GM23338 (cell line): ENCODE data around the gene UPK2. TPM values are rescaled to one million over a fixed set of nuclear protein-coding genes. Genes with fewer than 3 reads are reported as not detected.
A peak's percentile ranks its signal among the peaks of the same experiment; 100 is the strongest.

Source experiments
- ATAC-seq: fragments of 200-7000 bp; cut with Tn5 transposase; 3 replicates; pipeline ENCODE4 v1.9.1; 2020
- DNase-seq: peaks from one replicate; pipeline ENCODE4 v3.0.0-alpha.2; 2015; ENCODE audit warnings: low spot score
- H2AFZ ChIP-seq: fragments of 200-600 bp; sonication (generic); 2 replicates; pipeline ENCODE4 v1.8.0; 2016; ENCODE audit warnings: antibody characterized with exemption, mild to moderate bottlenecking, moderate library complexity
- H3F3A ChIP-seq: fragments of 200-600 bp; sonication (generic); replicated peaks from 2 replicates; pipeline ENCODE4 v1.8.0; 2017; ENCODE audit warnings: antibody characterized with exemption, mixed run types, low read depth
- H3K27ac ChIP-seq: fragments of 200-600 bp; sonication (generic); 2 replicates; pipeline ENCODE4 v1.6.1; 2016; ENCODE audit warnings: low read depth
- H3K27me3 ChIP-seq: fragments of 200-600 bp; sonication (generic); 2 replicates; pipeline ENCODE4 v1.8.0; 2016; ENCODE audit warnings: mild to moderate bottlenecking, mixed run types, moderate library complexity; ENCODE audit not compliant: insufficient read depth
- H3K36me3 ChIP-seq: fragments of 200-600 bp; sonication (generic); 2 replicates; pipeline ENCODE4 v1.8.0; 2016; ENCODE audit warnings: mild to moderate bottlenecking; ENCODE audit not compliant: insufficient read depth
- H3K4me1 ChIP-seq: fragments of 200-600 bp; sonication (generic); 2 replicates; pipeline ENCODE4 v1.8.0; 2016; ENCODE audit warnings: mild to moderate bottlenecking, moderate library complexity; ENCODE audit not compliant: insufficient read depth
- H3K4me2 ChIP-seq: fragments of 200-600 bp; sonication (generic); 2 replicates; pipeline ENCODE4 v1.7.1; 2017; ENCODE audit warnings: mixed run types
- H3K4me3 ChIP-seq: fragments of 200-600 bp; sonication (generic); 2 replicates; pipeline ENCODE4 v1.6.1; 2016; ENCODE audit warnings: mixed run types
- H3K79me2 ChIP-seq: fragments of 200-600 bp; sonication (generic); replicated peaks from 2 replicates; pipeline ENCODE4 v1.8.0; 2017; ENCODE audit warnings: mild to moderate bottlenecking; ENCODE audit not compliant: insufficient read depth
- H3K9me2 ChIP-seq: fragments of 200-600 bp; sonication (generic); 2 replicates; pipeline ENCODE4 v1.8.0; 2017; ENCODE audit not compliant: insufficient read depth
- H4K20me1 ChIP-seq: fragments of 200-600 bp; sonication (generic); replicated peaks from 2 replicates; pipeline ENCODE4 v1.8.0; 2017; ENCODE audit warnings: mild to moderate bottlenecking; ENCODE audit not compliant: insufficient read depth
- H3K27ac Mint-ChIP-seq: 2 replicates; pipeline ENCODE4 v1.8.0; 2020; ENCODE audit warnings: inconsistent platforms, mild to moderate bottlenecking, moderate library complexity, mixed read lengths
- H3K27me3 Mint-ChIP-seq: 3 replicates; pipeline ENCODE4 v1.8.0; 2022; ENCODE audit warnings: low read depth, mild to moderate bottlenecking, moderate library complexity, mixed read lengths, inconsistent platforms; ENCODE audit not compliant: insufficient read depth, poor library complexity
- H3K36me3 Mint-ChIP-seq: 3 replicates; pipeline ENCODE4 v1.8.0; 2021; ENCODE audit warnings: low read depth, mild to moderate bottlenecking, inconsistent platforms, moderate library complexity, mixed read lengths
- H3K4me1 Mint-ChIP-seq: 3 replicates; pipeline ENCODE4 v1.8.0; 2020; ENCODE audit warnings: mild to moderate bottlenecking, inconsistent platforms, mixed read lengths
- H3K4me3 Mint-ChIP-seq: 3 replicates; pipeline ENCODE4 v1.8.0; 2021; ENCODE audit warnings: moderate library complexity, mild to moderate bottlenecking, inconsistent platforms, mixed read lengths
- H3K9me3 Mint-ChIP-seq: 3 replicates; pipeline ENCODE4 v1.8.0; 2020; ENCODE audit warnings: moderate library complexity, mild to moderate bottlenecking, inconsistent platforms, mixed read lengths
- CREB1 ChIP-seq: fragments of 250-450 bp; sonication (Bioruptor Pico); IDR thresholded peaks from 2 replicates; pipeline ENCODE4 v1.5.0; 2020; ENCODE audit warnings: low read depth, mild to moderate bottlenecking, moderate library complexity
- CTCF ChIP-seq, 2 experiments: fragments of 200-600 bp in 1 of 2; sonication (generic) in 1 of 2; conservative IDR thresholded peaks; 2 replicates each; pipeline versions ENCODE4 v1.5.1 to v1.6.1; 2016 to 2017; ENCODE audit warnings: antibody characterized with exemption in 2 of 2, low read depth in 2 of 2, mild to moderate bottlenecking in 2 of 2, moderate library complexity in 1 of 2
- ETS1 ChIP-seq: IDR thresholded peaks from 2 replicates; pipeline ENCODE4 v1.6.1; 2016; ENCODE audit warnings: antibody characterized with exemption
- EZH2phosphoT487 ChIP-seq: fragments of 200-600 bp; sonication (generic); IDR thresholded peaks from one replicate; pipeline ENCODE4 v1.8.1; 2018; ENCODE audit warnings: antibody characterized with exemption; ENCODE audit not compliant: unreplicated experiment
- NANOG ChIP-seq: IDR thresholded peaks from 2 replicates; pipeline ENCODE4 v1.6.1; 2016; ENCODE audit warnings: antibody characterized with exemption, borderline replicate concordance
- POLR2AphosphoS5 ChIP-seq: IDR thresholded peaks from 2 replicates; pipeline ENCODE4 v1.6.1; 2016; ENCODE audit warnings: antibody characterized with exemption, low read depth
- ZNF331 ChIP-seq: fragments of 250-450 bp; sonication (Bioruptor Pico); IDR thresholded peaks from 2 replicates; pipeline ENCODE4 v1.5.0; 2020; ENCODE audit warnings: low read depth, mild to moderate bottlenecking, moderate library complexity
- polyA plus RNA-seq: library from polyadenylated mRNA; unstranded; fragments of >200 nt; fragmentation: Nextera tagmentation; extraction: Ambion mirVana; gene quantifications from 2 replicates; pipeline ENCODE4 v1.2.1, GENCODE V29; 2016
- total RNA-seq: library from RNA; depleted of rRNA; stranded (reverse); fragments of >200 nt; shearing (Covaris generic); gene quantifications from 2 replicates; pipeline ENCODE4 v1.2.3, GENCODE V29; 2014

The UPK2 gene
- total and polyA plus RNA-seq, 2 experiments from 2014 or later = 0.74 TPM; not detected in 1

- peak overlapping the region; percentile 97 for H3K4me2 ChIP-seq
- H3K4me3 Mint-ChIP-seq = peak overlapping the region; percentile 94
- peaks cover 13% of the 10 kb centered on the region for H3K27me3 ChIP-seq
- H3K27me3 Mint-ChIP-seq = peaks cover 25% of the 10 kb centered on the region
- H3K27ac Mint-ChIP-seq = peak overlapping the region; percentile 97; the same call in 1 of the 2 replicates
- no peaks in the 10 kb centered on the region for H3K9me2 ChIP-seq
- H3K36me3 Mint-ChIP-seq = peaks cover 3% of the 10 kb centered on the region; the same call in 1 of the 3 replicates
- TF ChIP-seq POLR2AphosphoS5 (0 out of 2 replicates have a peak, but pooled peaks have one; percentile 21), CTCF (conservative IDR thresholded peaks at IDR 0.05; ENCODE audit: low read depth in 2 of 2) (no peak), ZNF331 (no peak), CREB1 (no peak)
- H3F3A ChIP-seq = peaks cover under 1% of the 10 kb centered on the region; the same call in 1 of the 2 replicates
- peaks cover 32% of the 10 kb centered on the region for H3K4me1 ChIP-seq
- DNase-seq (peak; percentile 80), ATAC-seq (peak; percentile 14)
- H3K36me3 ChIP-seq = no peaks in the 10 kb centered on the region
- peaks cover 14% of the 10 kb centered on the region for H3K79me2 ChIP-seq
- H3K9me3 Mint-ChIP-seq = no peaks in the 10 kb centered on the region
- peak overlapping the region; percentile 82; the same call in 1 of the 2 replicates for H3K27ac ChIP-seq
- H2AFZ ChIP-seq = 0 out of 2 replicates have a peak overlapping the region, but pooled peaks have one; percentile 80
- peak overlapping the region; percentile 99 for H3K4me3 ChIP-seq
- H4K20me1 ChIP-seq = peaks cover 7% of the 10 kb centered on the region
- H3K4me1 Mint-ChIP-seq = peaks cover 46% of the 10 kb centered on the region
These were observed 27.1 kb upstream of the UPK2 start for GRCh38 chr11:118928870-118929500.

GRCh38 chr11:118929501-118930093 lies 26.5 kb upstream of the UPK2 start:
- H4K20me1 ChIP-seq = peaks cover 1% of the 10 kb centered on the region; the same call in 1 of the 2 replicates
- peak overlapping the region; percentile 82 for H3K27ac ChIP-seq
- peak overlapping the region; percentile 99 for H3K4me3 ChIP-seq
- no peak overlapping the region for H2AFZ ChIP-seq
- peaks cover 8% of the 10 kb centered on the region for H3K79me2 ChIP-seq
- peaks cover 13% of the 10 kb centered on the region for H3K27me3 ChIP-seq
- H3K4me1 ChIP-seq = peaks cover 26% of the 10 kb centered on the region
- peak overlapping the region; percentile 97 for H3K4me2 ChIP-seq
- H3K4me3 Mint-ChIP-seq = peak overlapping the region; percentile 94
- peaks cover 22% of the 10 kb centered on the region for H3K27me3 Mint-ChIP-seq
- peak overlapping the region; percentile 90 for H3K27ac Mint-ChIP-seq
- peak; percentile 31 for ATAC-seq
- peak; percentile 95 for DNase-seq
- H3K9me3 Mint-ChIP-seq = no peaks in the 10 kb centered on the region
- no peaks in the 10 kb centered on the region for H3K36me3 ChIP-seq
- H3K4me1 Mint-ChIP-seq = peaks cover 39% of the 10 kb centered on the region
- H3K9me2 ChIP-seq = no peaks in the 10 kb centered on the region
- 0 out of 2 replicates have a peak, but pooled peaks have one; percentile 3 for TF ChIP-seq POLR2AphosphoS5
- peak; percentile 76 for TF ChIP-seq CREB1
- no peak for TF ChIP-seq EZH2phosphoT487
- no peak for TF ChIP-seq ETS1
- TF ChIP-seq NANOG = no peak
- peaks cover 3% of the 10 kb centered on the region; the same call in 1 of the 3 replicates for H3K36me3 Mint-ChIP-seq
- H3F3A ChIP-seq = no peaks in the 10 kb centered on the region; the same call in 1 of the 2 replicates
